Activated T-cell treated with anti-CD3 and anti-CD28 coated beads for 48 hours (primary cell): ENCODE results near the gene CPAMD8.
"Not testable (repeated sequence)": the region's sequence is repeated elsewhere in the genome, so short reads cannot be mapped to it uniquely, and the experiment has no call there.

ENCODE experiments used
- DNase-seq: peaks from one replicate; pipeline ENCODE4 v3.0.0-alpha.2; 2020; ENCODE audit warnings: low read depth

The CPAMD8 gene

GRCh38 chr19:16946951-16947940 is 79.4 kb downstream of the CPAMD8 start:
- DNase-seq: no peak

GRCh38 chr19:16945762-16946465 is 80.7 kb downstream of the CPAMD8 start:
- DNase-seq: no peak

- no peak for DNase-seq
These were observed 81.3 kb downstream of the CPAMD8 start for GRCh38 chr19:16945364-16945714.

GRCh38 chr19:16944626-16945363 is 81.8 kb downstream of the CPAMD8 start:
- DNase-seq: no peak

- DNase-seq: no peak
These were observed 82.5 kb downstream of the CPAMD8 start for GRCh38 chr19:16943942-16944625.

GRCh38 chr19:16943090-16943489 is 83.5 kb downstream of the CPAMD8 start:
- DNase-seq: not testable (repeated sequence)

- DNase-seq: no peak
These were observed 84.0 kb downstream of the CPAMD8 start for GRCh38 chr19:16942583-16942982.

- DNase-seq: no peak
These were observed 86.0 kb downstream of the CPAMD8 start for GRCh38 chr19:16940626-16941025.

- not testable (repeated sequence) for DNase-seq
These were observed 86.5 kb downstream of the CPAMD8 start for GRCh38 chr19:16940063-16940462.

GRCh38 chr19:16938211-16938610 is 88.4 kb downstream of the CPAMD8 start:
- no peak for DNase-seq

GRCh38 chr19:16937796-16938195 is 88.8 kb downstream of the CPAMD8 start:
- DNase-seq: not testable (repeated sequence)

- DNase-seq: no peak
These were observed 89.7 kb downstream of the CPAMD8 start for GRCh38 chr19:16936901-16937300.

GRCh38 chr19:16934489-16934888 is 92.1 kb downstream of the CPAMD8 start:
- no peak for DNase-seq

GRCh38 chr19:16931306-16931705 is 95.3 kb downstream of the CPAMD8 start:
- no peak for DNase-seq

GRCh38 chr19:16930753-16931152 is 95.9 kb downstream of the CPAMD8 start:
- DNase-seq: no peak

GRCh38 chr19:16928916-16929315 is 97.7 kb downstream of the CPAMD8 start:
- DNase-seq: no peak

GRCh38 chr19:16928351-16928750 is 98.3 kb downstream of the CPAMD8 start:
- DNase-seq: no peak

- DNase-seq: no peak
These were observed 98.7 kb downstream of the CPAMD8 start for GRCh38 chr19:16927883-16928282.

GRCh38 chr19:16922949-16923348 is 103.7 kb downstream of the CPAMD8 start:
- DNase-seq: no peak

- DNase-seq: no peak
These were observed 104.0 kb downstream of the CPAMD8 start for GRCh38 chr19:16922592-16922934.

- no peak for DNase-seq
These were observed 104.6 kb downstream of the CPAMD8 start for GRCh38 chr19:16921766-16922591.
